NB4 (cell line): ENCODE data around the gene LTK.

Experiments
- DNase-seq: peaks from one replicate; pipeline ENCODE4 v3.0.0; 2010; ENCODE audit warnings: low read depth
- H3K4me3 ChIP-seq: one replicate; pipeline ENCODE4 v1.5.1; 2011; ENCODE audit warnings: mild to moderate bottlenecking, low read depth, low read length, moderate library complexity
- CTCF ChIP-seq: IDR thresholded peaks from one replicate; pipeline ENCODE4 v1.5.1; 2012; ENCODE audit warnings: low read depth, low read length
- MAX ChIP-seq: IDR thresholded peaks from 2 replicates; pipeline ENCODE4 v1.6.1; 2011; ENCODE audit warnings: low read depth, low read length
- MYC ChIP-seq: IDR thresholded peaks from 2 replicates; pipeline ENCODE4 v1.6.1; 2011; ENCODE audit warnings: low read depth, low read length
- POLR2A ChIP-seq: IDR thresholded peaks from 2 replicates; pipeline ENCODE4 v1.6.1; 2011; ENCODE audit warnings: mild to moderate bottlenecking; ENCODE audit not compliant: insufficient read length; ENCODE audit errors: extremely low read depth

LTK gene

GRCh38 chr15:41513506-41514227 is at the start of gene LTK:
Gene LTK (minus strand): TSS chr15:41513827. CDS start chr15:41513709, 118 bp downstream.
- peak; percentile 91 for DNase-seq
- TF ChIP-seq MYC: peak; percentile 72; the same call in 1 of the 2 replicates
- TF ChIP-seq MAX: peak; percentile 82
- TF ChIP-seq CTCF: no peak
- TF ChIP-seq POLR2A: peak; percentile 76
- peak within 1 kb of the TSS; percentile 52 for H3K4me3 ChIP-seq

- no peak for DNase-seq
- no peak overlapping the region for H3K4me3 ChIP-seq
- no peak for TF ChIP-seq MAX
Observed at GRCh38 chr15:41562784-41563198, 49.2 kb upstream of the LTK start.

- no peak for DNase-seq
- TF ChIP-seq MYC (no peak), POLR2A (no peak), MAX (no peak), CTCF (no peak)
- H3K4me3 ChIP-seq: no peak overlapping the region
Observed at GRCh38 chr15:41562244-41562643, 48.6 kb upstream of the LTK start.

GRCh38 chr15:41561777-41562145 is 48.1 kb upstream of the LTK start:
- TF ChIP-seq POLR2A: no peak
- TF ChIP-seq MYC: no peak
- no peak for TF ChIP-seq MAX
- no peak for TF ChIP-seq CTCF
- DNase-seq: no peak

GRCh38 chr15:41561104-41561776 is 47.6 kb upstream of the LTK start:
- no peak overlapping the region for H3K4me3 ChIP-seq
- DNase-seq: no peak
- TF ChIP-seq CTCF: no peak
- no peak for TF ChIP-seq MYC
- TF ChIP-seq POLR2A: no peak
- no peak for TF ChIP-seq MAX

More at GRCh38 chr15:41561777-41562145, 48.1 kb upstream of the LTK start:
- H3K4me3 ChIP-seq: no peak overlapping the region

- no peak for DNase-seq
- TF ChIP-seq CTCF (no peak), MAX (no peak)
- no peak overlapping the region for H3K4me3 ChIP-seq
Observed at GRCh38 chr15:41560572-41560874, 46.9 kb upstream of the LTK start.
